OCI-LY3 (cell line): ENCODE measurements around the gene C1QTNF4.

Experiments used
- H2AFZ ChIP-seq: fragments of 200-600, 300-600 bp; shearing (Covaris generic); 2 replicates; pipeline ENCODE4 v1.6.0; 2014; ENCODE audit warnings: antibody characterized with exemption, low read depth, low read length
- H3K27ac ChIP-seq: fragments of 200-600, 300-600 bp; sonication (generic); 2 replicates; pipeline ENCODE4 v1.5.1; 2014; ENCODE audit warnings: mild to moderate bottlenecking, low read length, moderate library complexity, mixed read lengths
- H3K27me3 ChIP-seq: fragments of 200-600, 300-600 bp; sonication (generic); 2 replicates; pipeline ENCODE4 v1.6.1; 2014; ENCODE audit warnings: low read depth, low read length, mixed read lengths
- H3K36me3 ChIP-seq: fragments of 200-600, 300-600 bp; sonication (generic); replicated peaks from 2 replicates; pipeline ENCODE3; 2014; ENCODE audit warnings: low read depth, low read length, mixed read lengths
- H3K4me1 ChIP-seq: fragments of 300-600, 200-600 bp; sonication (generic); 2 replicates; pipeline ENCODE4 v1.6.1; 2014; ENCODE audit warnings: low read length, mixed read lengths
- H3K4me2 ChIP-seq: fragments of 200-600, 300-600 bp; sonication (generic); 2 replicates; pipeline ENCODE4 v1.6.1; 2014; ENCODE audit warnings: low read length, mixed read lengths
- H3K4me3 ChIP-seq: fragments of 300-600, 200-600 bp; sonication (generic); 2 replicates; pipeline ENCODE4 v1.5.1; 2014; ENCODE audit warnings: antibody characterized with exemption, mild to moderate bottlenecking, low read length, moderate library complexity
- H3K79me2 ChIP-seq: fragments of 300-600, 200-600 bp; shearing (Covaris generic); 2 replicates; pipeline ENCODE4 v1.6.1; 2014; ENCODE audit warnings: mild to moderate bottlenecking, low read length, mixed read lengths
- H3K9ac ChIP-seq: fragments of 300-600, 200-600 bp; shearing (Covaris generic); 2 replicates; pipeline ENCODE4 v1.6.0; 2014; ENCODE audit warnings: mild to moderate bottlenecking, low read length, moderate library complexity
- H3K9me3 ChIP-seq: fragments of 200-600, 300-600 bp; shearing (Covaris generic); 2 replicates; pipeline ENCODE4 v1.6.1; 2014; ENCODE audit warnings: low read length, mixed read lengths; ENCODE audit not compliant: insufficient read depth
- H4K20me1 ChIP-seq: fragments of 200-600, 300-600 bp; sonication (generic); 2 replicates; pipeline ENCODE4 v1.6.1; 2016; ENCODE audit warnings: low read length, mixed read lengths; ENCODE audit not compliant: insufficient read depth
- EZH2phosphoT487 ChIP-seq: fragments of 200-600 bp; shearing (Covaris generic); IDR thresholded peaks from 2 replicates; pipeline ENCODE4 v1.6.1; 2018; ENCODE audit warnings: antibody characterized with exemption, mixed run types, low read depth
- TF ChIP-seq, protein P1 (sequence below): fragments of 200-600, 300-600 bp; sonication (generic); IDR thresholded peaks from 2 replicates; pipeline ENCODE4 v1.5.1; 2014; ENCODE audit warnings: antibody characterized with exemption, low read length, low read depth

C1QTNF4 gene

DNA sequence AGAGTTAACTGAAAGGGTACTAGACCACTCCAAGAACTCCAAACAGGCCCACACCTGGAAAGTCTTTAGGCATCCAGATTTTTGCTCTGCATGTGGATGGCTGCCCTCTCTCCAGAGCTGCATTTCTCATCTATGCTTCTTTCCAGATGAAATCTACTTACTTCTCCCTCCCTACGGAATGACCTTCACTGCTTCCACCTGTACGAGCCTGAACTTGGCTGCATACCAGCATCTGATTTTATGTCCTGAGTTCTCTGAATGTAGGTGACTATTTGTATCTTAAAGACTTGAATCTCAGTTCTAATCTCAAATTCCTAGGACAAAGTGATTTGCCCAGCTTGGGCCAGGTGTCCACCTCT is 54.6 kb downstream of the C1QTNF4 start:
- no peaks in the 10 kb centered on the region for H3K27me3 ChIP-seq

More for the DNA sequence above, 54.6 kb downstream of the C1QTNF4 start:
- Histone ChIP-seq H3K9me3 (no peaks in the 10 kb centered on the region), H3K9ac (no peak overlapping the region), H2AFZ (no peak overlapping the region), H3K4me1 (peaks cover 21% of the 10 kb centered on the region), H3K79me2 (peaks cover 100% of the 10 kb centered on the region), H4K20me1 (peaks cover 90% of the 10 kb centered on the region), H3K4me2 (no peak overlapping the region), H3K36me3 (peaks cover 30% of the 10 kb centered on the region), H3K27ac (no peak overlapping the region), H3K4me3 (no peak overlapping the region)
- TF ChIP-seq EZH2phosphoT487, result no peak
- TF ChIP-seq, protein P1, sequence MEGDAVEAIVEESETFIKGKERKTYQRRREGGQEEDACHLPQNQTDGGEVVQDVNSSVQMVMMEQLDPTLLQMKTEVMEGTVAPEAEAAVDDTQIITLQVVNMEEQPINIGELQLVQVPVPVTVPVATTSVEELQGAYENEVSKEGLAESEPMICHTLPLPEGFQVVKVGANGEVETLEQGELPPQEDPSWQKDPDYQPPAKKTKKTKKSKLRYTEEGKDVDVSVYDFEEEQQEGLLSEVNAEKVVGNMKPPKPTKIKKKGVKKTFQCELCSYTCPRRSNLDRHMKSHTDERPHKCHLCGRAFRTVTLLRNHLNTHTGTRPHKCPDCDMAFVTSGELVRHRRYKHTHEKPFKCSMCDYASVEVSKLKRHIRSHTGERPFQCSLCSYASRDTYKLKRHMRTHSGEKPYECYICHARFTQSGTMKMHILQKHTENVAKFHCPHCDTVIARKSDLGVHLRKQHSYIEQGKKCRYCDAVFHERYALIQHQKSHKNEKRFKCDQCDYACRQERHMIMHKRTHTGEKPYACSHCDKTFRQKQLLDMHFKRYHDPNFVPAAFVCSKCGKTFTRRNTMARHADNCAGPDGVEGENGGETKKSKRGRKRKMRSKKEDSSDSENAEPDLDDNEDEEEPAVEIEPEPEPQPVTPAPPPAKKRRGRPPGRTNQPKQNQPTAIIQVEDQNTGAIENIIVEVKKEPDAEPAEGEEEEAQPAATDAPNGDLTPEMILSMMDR, result no peak
